GM12801 (cell line): ENCODE measurements around the gene BPTF.
"Not testable (repeated sequence)": the region's sequence is repeated elsewhere in the genome, so short reads cannot be mapped to it uniquely, and the experiment has no call there.

ENCODE experiments used
- TF ChIP-seq, protein P1 (sequence below): IDR thresholded peaks from one replicate; pipeline ENCODE4 v1.5.1; 2011; ENCODE audit warnings: control low read depth; ENCODE audit not compliant: insufficient read length; ENCODE audit errors: extremely low read depth

BPTF gene

DNA sequence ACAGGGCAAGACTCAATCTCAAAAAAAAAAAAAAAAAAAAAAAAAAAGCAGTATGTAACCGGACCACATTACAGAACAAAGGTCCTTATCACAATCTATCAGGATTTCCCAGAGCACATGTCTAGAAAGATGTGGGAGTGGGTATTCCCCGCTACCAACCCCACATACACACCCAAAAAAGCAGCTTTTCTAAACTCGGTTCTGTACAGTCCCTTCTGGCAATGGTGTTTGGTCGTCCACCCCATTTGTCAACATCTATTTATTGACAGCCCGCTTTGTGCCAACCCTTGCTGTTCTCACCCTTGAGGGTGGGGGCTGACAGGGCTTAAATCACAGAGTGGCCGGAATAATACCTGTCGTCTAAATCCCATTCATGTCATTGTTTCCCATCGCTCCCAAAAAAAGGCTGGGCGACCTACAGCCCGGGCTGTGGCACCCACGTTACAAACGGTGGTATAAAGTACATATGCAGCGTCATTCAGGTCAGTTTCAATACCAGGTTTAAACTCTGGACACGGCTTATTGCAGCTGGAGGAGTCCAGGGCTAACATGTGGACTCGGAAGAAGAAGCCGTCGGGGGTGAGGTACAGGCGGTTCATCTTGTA lies 167.3 kb downstream of the BPTF start:
- TF ChIP-seq, protein P1, sequence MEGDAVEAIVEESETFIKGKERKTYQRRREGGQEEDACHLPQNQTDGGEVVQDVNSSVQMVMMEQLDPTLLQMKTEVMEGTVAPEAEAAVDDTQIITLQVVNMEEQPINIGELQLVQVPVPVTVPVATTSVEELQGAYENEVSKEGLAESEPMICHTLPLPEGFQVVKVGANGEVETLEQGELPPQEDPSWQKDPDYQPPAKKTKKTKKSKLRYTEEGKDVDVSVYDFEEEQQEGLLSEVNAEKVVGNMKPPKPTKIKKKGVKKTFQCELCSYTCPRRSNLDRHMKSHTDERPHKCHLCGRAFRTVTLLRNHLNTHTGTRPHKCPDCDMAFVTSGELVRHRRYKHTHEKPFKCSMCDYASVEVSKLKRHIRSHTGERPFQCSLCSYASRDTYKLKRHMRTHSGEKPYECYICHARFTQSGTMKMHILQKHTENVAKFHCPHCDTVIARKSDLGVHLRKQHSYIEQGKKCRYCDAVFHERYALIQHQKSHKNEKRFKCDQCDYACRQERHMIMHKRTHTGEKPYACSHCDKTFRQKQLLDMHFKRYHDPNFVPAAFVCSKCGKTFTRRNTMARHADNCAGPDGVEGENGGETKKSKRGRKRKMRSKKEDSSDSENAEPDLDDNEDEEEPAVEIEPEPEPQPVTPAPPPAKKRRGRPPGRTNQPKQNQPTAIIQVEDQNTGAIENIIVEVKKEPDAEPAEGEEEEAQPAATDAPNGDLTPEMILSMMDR = no peak

DNA sequence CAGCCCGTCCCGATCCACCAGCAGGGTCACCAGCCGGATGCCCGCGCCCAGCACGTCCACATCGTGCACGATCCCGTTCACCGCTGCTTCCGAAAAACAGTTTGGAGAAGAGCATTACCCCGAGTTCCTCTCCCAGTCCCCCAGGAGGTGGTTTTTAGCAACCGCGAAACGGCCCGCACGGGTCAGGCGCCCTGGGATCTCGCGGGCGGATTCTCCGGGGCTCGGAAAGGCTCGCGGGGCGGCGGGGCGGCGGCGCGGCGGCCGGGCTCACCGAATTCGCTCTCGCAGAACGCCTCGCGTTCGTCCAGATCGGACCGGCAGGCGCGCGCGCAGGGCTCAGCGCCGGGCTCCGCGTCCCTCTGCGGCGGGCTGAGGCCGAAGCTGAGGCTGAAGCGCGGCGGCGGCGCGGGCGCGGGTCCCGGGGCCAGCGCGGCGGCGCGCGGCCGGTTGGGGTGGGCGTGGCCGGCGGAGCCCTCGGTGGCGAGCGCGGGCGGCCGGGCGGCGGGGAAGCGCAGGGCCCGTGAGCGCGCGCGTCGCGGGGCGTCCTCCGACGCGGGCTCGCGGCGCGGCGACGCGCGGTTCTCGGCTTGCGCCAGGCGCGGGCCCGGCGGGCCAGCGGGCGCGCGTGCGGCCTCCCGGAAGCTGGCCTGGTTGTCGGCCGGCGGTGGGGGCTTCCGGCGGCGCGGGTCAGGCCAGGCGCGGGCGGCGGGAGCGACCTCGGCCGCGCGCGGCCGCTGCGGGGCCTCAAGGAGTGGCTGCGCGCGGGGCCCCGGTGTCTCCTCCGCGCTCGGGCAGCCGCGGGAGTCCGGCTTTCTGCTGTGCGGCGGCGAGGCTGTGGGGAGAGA lies 168.1 kb downstream of the BPTF start:
- TF ChIP-seq, protein P1 = no peak

DNA sequence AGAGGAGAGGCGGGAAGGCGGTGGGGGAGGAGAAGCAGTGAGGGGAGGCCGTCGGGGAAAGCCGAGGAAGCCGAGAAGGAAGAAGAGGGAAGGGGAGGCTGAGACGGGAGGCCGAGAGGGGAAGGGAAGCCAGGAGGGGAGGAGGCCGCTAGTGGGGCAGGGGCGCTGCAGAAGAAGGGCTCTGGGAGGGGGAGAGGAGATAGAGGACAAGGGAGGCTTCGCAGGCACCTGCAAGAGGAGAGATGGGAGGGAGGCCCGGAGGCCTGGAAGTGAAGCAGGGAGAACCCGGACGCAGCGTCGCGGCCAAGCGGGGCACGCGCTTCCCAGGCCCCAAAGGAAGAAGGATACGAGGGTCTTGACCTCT lies 168.7 kb downstream of the BPTF start:
- TF ChIP-seq, protein P1 = no peak

DNA sequence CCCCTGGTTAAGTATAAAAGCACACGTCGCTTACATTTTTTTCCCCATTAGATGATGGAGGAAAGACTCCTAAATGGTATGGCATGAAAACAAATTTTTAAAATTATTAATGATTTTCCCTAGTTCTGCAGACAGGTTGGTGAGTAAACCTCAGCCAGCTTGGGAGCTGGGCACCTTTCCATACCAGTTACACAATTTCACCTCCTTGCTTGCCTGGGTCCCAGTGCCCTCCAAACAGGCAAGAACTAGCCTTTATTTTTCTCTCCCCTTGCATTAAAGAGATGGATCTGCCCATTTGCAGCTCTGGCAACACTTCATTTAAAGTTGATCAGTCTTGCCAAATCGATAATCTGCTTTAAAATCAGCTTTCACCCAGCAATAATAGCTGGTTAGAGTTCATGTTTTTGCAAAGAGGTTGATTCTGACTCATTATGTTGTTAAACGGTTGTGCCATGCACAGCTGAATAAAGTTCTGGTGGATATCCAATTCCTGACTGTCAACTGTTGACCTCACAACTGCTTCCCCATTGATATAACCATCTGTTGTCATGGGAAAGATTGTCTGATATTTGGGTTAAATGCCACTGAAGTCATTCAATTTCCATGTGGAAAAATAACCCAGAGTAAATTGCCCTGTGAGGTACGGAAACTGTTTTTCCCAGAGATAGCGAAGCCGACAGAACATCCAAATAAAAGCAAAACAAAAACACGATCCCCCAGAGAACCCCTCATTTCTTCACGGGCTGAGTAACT lies 169.7 kb downstream of the BPTF start:
- TF ChIP-seq, protein P1 = no peak

DNA sequence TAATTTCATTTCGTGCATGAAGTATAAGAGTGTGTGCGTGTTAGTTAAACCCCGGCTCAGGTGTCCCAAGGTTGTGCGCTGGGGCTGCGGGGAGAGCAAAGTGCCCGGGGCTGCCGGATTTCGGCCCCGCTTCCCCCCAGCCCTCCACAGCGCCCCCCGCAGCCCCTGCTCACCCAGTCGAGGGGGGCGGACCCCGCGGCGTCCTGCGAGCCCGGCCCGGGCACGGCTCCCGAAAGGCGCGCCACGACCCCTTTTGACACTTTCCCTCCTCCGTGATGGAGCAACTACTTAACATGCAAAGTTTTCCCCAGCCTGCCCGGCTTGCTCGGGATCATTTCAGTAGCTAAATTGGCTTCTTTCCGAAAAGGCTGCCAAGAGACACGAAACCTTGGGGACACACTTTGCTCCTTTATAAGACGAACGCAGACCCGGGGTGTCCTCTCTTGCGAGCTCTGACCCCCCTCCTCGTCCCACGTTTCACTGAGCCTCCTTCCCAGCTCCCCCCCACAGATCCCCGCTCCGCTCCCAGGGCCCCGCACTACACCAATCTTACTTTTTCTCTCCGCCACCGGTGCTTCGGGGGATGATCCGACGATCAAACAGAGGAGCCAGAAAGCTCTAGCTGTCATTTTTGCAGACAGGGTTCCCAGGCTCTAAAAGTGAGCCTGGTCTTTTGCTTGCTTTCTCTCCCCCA lies 170.4 kb downstream of the BPTF start:
- TF ChIP-seq, protein P1 = no peak

DNA sequence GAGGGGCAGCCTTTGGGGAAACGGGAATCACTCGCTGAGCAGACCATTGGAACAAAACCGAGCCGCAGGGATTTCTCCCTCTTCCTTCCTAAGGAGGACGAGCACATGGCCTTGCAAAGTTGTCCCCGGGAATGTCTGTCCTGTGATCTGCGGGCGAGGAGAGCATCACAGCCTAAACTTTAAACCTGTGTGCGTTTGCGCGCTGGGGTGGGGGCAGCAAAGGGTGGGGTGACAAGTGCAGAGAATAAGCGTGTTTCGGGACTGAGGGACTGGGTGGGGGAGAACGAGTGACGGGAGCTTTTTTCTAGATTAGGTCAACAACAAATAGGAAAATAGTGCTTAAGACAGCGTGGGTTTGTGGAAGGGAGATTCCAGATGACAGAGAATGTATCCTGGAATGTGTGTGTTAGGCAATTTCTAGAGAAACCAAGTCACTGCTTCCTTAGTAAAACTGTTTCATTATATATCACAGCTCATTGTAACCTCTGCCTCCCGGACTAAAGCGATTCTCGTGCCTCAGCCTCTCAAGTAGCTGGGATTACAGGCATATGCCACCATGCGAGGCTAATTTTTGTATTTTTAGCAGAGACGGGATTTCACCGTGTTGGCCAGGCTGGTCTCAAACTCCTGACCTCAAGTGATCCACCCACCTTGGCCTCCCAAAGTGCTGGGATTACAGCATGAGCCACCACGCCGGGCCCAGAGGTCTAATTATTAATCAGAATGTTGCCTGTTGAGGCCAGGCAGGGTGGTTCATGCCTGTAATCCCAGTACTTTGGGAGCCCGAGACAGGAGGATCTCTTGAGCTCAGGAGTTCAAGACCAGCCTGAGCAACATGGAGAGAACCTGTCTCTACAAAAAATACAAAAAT lies 171.2 kb downstream of the BPTF start, which contains the start of gene C17orf58:
Gene C17orf58, minus strand, starts transcription at position 169 of the 871 bp plus-strand sequence. CDS start 271 bp downstream, outside the sequence.
- TF ChIP-seq, protein P1 = not testable (repeated sequence)
